Measurements from ENCODE around the gene VWF.

The VWF gene

DNA sequence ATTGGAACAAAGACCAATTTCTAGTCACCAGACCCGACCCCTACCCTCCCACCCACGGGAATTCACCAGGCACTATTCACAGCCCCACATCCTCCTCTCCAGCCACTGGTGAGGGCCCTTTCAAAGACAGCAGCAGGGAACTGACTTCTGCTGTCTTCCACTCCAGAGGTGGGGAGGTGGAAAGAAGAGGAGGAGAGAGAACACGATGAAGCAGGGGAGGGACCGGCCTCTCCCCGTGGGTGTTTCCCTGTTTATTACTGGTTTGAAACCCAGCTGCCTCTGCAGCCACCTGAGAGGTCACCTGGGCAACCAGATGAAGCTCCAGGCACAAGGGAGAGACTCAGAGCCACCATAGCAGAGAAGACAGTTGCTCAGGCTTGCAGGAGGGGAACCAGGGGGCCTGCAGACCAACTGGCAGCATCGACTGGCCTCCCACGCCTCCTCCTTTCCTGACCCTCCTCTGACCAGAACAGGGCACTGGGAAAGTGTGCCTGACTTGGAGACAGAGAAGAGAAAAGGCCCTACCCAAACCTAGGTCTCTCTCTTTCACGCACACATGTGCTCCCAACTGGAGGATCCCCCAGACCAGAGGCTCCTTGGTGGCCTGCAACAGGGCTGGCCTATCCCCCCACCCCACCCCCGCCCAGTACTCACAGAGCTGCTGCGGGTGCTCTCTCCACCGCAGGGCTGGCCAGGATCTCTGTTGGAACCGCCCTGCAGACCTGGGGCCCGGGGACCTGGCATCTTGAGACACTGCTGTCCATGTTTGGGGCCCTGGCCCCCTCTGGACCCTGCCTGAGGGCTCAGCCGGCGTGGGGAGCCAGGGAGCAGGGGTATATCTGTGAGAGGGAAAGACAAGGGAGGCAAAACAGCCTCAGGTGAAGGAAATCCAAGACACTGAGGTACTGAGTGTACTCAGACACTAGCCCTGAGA, 202.2 kb downstream of the VWF start:
- Histone ChIP-seq H3K4me2 (no peak overlapping the region), H3K36me3 (no peaks in the 10 kb centered on the region), H4K20me1 (no peaks in the 10 kb centered on the region), H3K27ac (no peak overlapping the region), H3K4me3 (no peak overlapping the region), H3K27me3 (no peaks in the 10 kb centered on the region), H3K9me3 (replicated peaks in 1 of 11) (no peaks in the 10 kb centered on the region), H3K4me1 (peaks cover 0 to 9% (median 0%) of the 10 kb centered on the region in 10 experiments; a peak in 6 of 20 replicates), H3K9ac (no peak overlapping the region)
- no peak for TF ChIP-seq Cebpa-rat (IDR thresholded peaks at IDR 0.05)

DNA sequence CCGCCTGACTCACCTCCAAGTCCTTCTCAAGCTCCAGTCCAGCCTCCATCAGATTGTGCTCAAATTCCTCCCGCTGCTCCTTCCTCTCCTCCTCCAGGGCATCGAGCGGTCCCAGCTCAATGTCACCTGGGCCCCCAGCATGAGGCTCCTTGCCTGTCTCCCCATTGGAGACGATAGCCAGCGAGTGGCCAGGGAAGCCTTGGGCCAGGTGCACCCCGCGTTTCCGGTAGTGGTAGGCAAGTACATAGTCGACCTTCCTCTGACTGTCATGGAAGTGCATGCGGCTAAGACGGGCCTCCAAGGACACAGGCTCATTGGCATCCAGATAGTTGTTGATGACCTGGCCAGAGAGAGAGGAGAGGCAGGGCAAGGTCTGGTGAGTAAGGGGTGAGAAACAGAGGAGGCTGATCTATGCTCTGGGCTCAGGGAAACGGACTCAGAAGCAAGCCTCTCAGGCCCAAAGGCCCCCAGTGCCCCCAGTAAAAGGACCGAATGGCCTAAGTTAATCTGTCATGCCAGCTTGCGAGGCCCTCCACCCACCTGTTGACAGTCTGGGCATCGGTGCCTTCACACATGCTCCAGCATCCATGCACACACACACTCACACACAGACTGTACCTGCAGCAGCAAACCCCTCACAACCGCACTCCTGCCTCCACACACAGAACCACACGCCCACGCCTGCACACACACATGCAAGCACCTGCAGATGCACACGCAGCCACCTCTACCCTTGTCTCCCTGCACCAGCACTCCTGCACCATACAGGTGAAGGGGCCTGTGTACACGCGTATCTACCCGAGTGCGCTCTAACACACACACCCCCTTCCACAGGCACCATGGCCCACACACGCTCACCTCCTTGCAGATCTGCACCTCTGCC, 203.2 kb downstream of the VWF start:
- H3K27ac ChIP-seq = no peak overlapping the region
- no peaks in the 10 kb centered on the region for H3K36me3 ChIP-seq
- no peak overlapping the region for H3K4me2 ChIP-seq
- no peak overlapping the region for H3K4me3 ChIP-seq
- peaks cover 0 to 9% (median 0%) of the 10 kb centered on the region in 10 experiments; a peak in 6 of 20 replicates for H3K4me1 ChIP-seq
- no peak overlapping the region for H3K9ac ChIP-seq
- TF ChIP-seq Cebpa-rat (IDR thresholded peaks at IDR 0.05) = no peak
- H3K9me3 ChIP-seq (replicated peaks in 1 of 11) = no peaks in the 10 kb centered on the region
- H4K20me1 ChIP-seq = no peaks in the 10 kb centered on the region
- H3K27me3 ChIP-seq = no peaks in the 10 kb centered on the region

DNA sequence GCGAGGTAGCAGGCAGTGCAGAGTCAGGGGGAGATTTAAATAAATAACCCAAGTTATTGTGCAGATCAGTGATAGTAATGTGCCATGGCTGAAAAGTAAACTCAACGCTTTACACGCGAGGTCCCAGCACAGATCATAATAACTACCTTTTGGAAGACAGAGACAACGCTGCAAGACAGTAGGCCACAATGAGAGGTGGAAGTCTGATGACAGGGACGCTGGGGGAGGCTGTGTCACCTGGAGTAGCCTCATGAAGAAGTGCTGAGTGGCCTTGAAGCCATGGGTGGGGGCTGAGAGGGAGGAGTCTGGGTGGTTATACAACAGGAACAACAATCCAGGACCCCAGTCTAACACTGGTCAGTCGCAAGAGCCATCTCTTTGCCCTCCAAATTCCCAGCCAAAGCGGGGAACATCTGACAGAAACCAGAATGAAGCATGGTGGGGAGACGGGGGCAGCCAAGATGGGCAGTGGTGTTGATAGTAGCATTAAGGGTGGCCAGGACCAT, 207.6 kb downstream of the VWF start:
- no peaks in the 10 kb centered on the region for H3K9me3 ChIP-seq (replicated peaks in 1 of 11)
- no peak overlapping the region for H3K9ac ChIP-seq
- H3K4me2 ChIP-seq = no peak overlapping the region
- H3K27ac ChIP-seq = no peak overlapping the region
- H3K4me3 ChIP-seq = no peak overlapping the region
- H3K4me1 ChIP-seq = no peaks in the 10 kb centered on the region
- no peaks in the 10 kb centered on the region for H3K36me3 ChIP-seq
- no peaks in the 10 kb centered on the region for H3K27me3 ChIP-seq
- H4K20me1 ChIP-seq = no peaks in the 10 kb centered on the region
- no peak for TF ChIP-seq Cebpa-rat (IDR thresholded peaks at IDR 0.05)

DNA sequence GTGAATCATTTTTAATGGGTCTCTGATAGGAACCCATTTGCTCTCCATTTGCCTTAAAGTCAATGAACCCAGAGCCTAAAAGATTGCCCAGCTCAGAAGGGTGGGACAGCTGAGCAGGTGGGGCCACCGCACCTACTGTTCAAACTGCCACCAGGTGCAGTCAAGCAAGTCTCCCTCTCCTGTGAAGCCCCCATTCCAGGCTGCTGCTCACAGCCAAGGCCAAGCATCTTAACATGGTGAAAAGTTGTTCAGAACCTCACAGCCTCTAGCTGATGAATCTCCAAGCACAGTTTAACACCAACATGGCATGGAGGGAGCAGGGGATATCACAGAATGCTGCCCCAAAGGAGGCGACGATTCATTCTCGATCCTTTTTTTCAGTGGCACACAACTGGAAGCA, 209.0 kb downstream of the VWF start:
- no peak for TF ChIP-seq Cebpa-rat (IDR thresholded peaks at IDR 0.05)
- no peak overlapping the region for H3K4me3 ChIP-seq
- no peak overlapping the region for H3K27ac ChIP-seq
- H3K27me3 ChIP-seq = no peaks in the 10 kb centered on the region
- H4K20me1 ChIP-seq = no peaks in the 10 kb centered on the region
- no peaks in the 10 kb centered on the region for H3K9me3 ChIP-seq (replicated peaks in 1 of 11)
- H3K36me3 ChIP-seq = no peaks in the 10 kb centered on the region
- no peaks in the 10 kb centered on the region for H3K4me1 ChIP-seq
- no peak overlapping the region for H3K4me2 ChIP-seq
- H3K9ac ChIP-seq = no peak overlapping the region

DNA sequence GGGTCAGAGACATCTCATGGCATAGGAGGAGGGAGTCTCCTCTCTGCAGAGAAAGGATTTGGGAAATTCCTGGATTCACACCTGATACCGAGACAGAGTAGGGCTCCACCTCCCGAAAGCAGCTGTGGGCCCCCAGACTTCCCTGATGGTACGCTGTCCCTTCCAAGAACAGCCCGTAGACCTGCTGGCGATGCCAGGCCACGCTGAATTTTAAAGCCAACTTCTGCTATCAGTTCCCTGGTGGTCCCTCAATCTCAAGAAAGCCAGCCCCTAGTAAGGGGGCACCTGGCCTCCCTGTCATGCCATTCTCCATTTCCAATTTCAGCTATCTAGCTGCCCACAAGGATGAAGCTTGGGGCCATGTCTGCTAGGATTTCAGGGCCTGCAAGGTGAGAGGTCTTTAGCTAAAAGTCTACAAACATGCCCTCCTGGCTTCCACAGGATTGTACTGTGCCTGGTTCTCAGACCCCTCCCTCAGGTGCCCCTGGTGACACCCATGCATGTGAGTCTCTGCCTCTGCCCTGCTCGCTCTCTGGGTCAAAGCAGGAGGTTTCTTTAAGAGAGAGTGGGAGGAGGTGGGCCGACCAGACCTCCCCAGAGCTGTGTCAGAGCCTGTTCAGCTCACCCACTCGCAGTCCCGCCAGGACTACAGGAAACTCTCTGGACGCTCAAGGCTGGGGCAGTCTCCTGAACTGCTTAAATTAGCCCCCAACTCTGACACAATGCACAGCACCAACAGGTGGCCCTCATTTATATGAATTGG, 209.9 kb downstream of the VWF start:
- no peaks in the 10 kb centered on the region for H3K9me3 ChIP-seq (replicated peaks in 1 of 11)
- H3K27ac ChIP-seq = no peak overlapping the region
- H4K20me1 ChIP-seq = no peaks in the 10 kb centered on the region
- no peaks in the 10 kb centered on the region for H3K27me3 ChIP-seq
- H3K36me3 ChIP-seq = no peaks in the 10 kb centered on the region
- TF ChIP-seq Cebpa-rat (IDR thresholded peaks at IDR 0.05) = no peak
- no peaks in the 10 kb centered on the region for H3K4me1 ChIP-seq
- no peak overlapping the region for H3K4me3 ChIP-seq
- H3K4me2 ChIP-seq = no peak overlapping the region
- no peak overlapping the region for H3K9ac ChIP-seq

DNA sequence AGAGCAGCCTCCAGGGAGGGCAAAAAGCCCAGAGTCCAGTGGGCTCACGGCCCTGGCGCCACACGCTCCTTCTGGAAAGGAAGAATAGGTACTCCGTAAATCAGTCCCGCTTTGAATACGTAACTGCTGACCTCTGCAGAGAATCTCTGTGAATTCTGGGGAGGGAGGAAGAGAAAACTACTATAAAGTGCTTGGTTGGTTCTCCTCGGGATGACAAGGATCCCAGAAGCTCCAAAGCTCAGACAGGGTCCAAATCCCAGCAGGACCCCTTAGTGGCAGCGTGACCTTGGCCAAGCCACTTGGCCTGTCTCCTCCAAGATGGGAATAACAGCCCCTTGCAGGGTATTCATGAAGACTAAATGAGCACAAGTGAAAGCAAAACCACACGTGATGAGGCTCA, 211.1 kb downstream of the VWF start:
- TF ChIP-seq Cebpa-rat (IDR thresholded peaks at IDR 0.05) = no peak
- Histone ChIP-seq H4K20me1 (no peaks in the 10 kb centered on the region), H3K9me3 (replicated peaks in 1 of 11) (no peaks in the 10 kb centered on the region), H3K4me1 (no peaks in the 10 kb centered on the region), H3K27me3 (no peaks in the 10 kb centered on the region), H3K9ac (no peak overlapping the region), H3K36me3 (no peaks in the 10 kb centered on the region), H3K4me2 (no peak overlapping the region), H3K4me3 (no peak overlapping the region), H3K27ac (no peak overlapping the region)

DNA sequence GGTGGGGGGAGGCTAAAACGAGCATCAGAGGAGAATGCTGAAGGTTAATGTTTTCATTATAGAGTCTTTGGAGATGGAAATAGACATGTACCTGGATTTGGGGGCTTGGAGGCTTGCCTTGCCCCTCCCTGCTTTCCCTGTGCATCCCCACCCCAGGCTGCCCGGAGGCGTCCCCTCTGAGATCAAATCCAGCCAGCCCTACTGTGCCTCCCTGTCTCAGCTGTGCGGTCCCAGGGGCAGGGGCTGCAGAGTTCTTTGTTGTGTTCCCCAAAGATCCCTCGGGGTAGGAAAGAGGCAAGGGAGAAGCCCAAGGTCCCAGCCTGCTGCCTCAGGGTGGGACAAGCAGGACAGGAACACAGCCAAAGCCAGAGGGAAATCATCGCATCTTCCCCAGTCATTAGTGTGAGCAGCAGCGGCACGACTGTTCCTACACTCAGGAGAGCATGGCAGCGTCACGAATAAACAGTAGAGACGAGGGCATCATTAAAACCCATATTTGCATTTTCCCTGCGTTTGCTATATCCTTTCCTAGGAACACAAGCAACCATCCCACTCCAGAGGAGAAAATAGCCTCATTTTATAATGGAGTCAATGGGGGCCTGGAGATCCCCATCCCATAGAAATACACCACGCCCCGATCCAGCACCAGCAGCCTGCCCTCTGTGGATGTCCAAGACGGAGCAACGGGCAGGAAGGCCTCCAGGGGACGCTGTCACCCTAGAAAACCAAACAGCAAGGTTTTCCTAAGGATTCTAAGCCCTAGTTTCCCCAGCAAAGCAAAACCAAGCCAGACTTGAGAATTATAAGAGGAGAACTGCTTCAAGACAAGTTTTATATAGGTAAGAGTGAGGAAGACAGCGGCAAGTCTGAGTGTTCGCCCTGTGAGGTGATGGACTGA, 211.8 kb downstream of the VWF start:
- Histone ChIP-seq H3K4me3 (no peak overlapping the region), H4K20me1 (no peaks in the 10 kb centered on the region), H3K36me3 (no peaks in the 10 kb centered on the region), H3K27me3 (no peaks in the 10 kb centered on the region), H3K9ac (no peak overlapping the region), H3K9me3 (replicated peaks in 1 of 11) (no peaks in the 10 kb centered on the region), H3K27ac (no peak overlapping the region), H3K4me1 (no peaks in the 10 kb centered on the region), H3K4me2 (no peak overlapping the region)
- no peak for TF ChIP-seq Cebpa-rat (IDR thresholded peaks at IDR 0.05)

DNA sequence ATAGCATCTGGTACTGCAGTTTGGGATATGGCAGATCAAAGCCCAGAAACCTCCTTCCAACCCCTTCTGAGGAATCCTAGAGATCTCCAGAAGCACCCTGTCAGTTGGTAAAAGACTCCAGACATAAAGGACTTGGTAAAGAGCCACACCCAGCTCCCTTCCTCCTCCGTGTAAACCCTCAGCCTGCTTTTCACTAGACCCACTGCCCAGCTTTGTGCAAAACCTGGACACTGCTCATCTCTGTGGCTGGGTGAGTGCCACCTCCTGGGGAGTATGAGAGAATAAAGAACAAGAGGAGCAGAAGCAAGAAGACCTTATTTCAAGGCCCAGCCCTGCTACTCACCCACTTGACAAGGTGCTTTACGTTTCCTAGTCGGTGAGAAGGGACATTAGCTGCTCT, 212.5 kb downstream of the VWF start:
- Histone ChIP-seq H3K4me3 (no peak overlapping the region), H3K27ac (no peak overlapping the region), H3K9ac (no peak overlapping the region), H3K36me3 (no peaks in the 10 kb centered on the region), H3K4me1 (no peaks in the 10 kb centered on the region), H3K4me2 (no peak overlapping the region), H3K9me3 (replicated peaks in 1 of 11) (no peaks in the 10 kb centered on the region), H3K27me3 (no peaks in the 10 kb centered on the region), H4K20me1 (no peaks in the 10 kb centered on the region)
- no peak for TF ChIP-seq Cebpa-rat (IDR thresholded peaks at IDR 0.05)

Measured in BLaER1 treated with 17β-estradiol and CSF1 and Interleukin-3, amounts not matched to agents 10 nM and 100 nM (cell line).